ENCODE results near the gene PRSS27.

PRSS27 gene

GRCh38 chr16:2701713-2702437, 18.1 kb downstream of the PRSS27 start:
- no peak for DNase-seq (ENCODE audit: low spot score)
- no peak for TF ChIP-seq CTCF (IDR thresholded peaks at IDR 0.05; ENCODE audit: borderline replicate concordance, control extremely low read depth, extremely low read depth, insufficient read depth, missing control alignments)
- in situ Hi-C loops (cut with MboI; ENCODE audit: low sequenced_read_pairs, unreplicated experiment), result no loop called here

- in situ Hi-C loops (cut with MboI; ENCODE audit: low sequenced_read_pairs, unreplicated experiment), result no loop called here
- TF ChIP-seq CTCF (IDR thresholded peaks at IDR 0.05; ENCODE audit: borderline replicate concordance, control extremely low read depth, extremely low read depth, insufficient read depth, missing control alignments), result no peak
These were observed 18.8 kb downstream of the PRSS27 start for GRCh38 chr16:2701272-2701671.

GRCh38 chr16:2700786-2701185, 19.2 kb downstream of the PRSS27 start:
- in situ Hi-C loops (cut with MboI; ENCODE audit: low sequenced_read_pairs, unreplicated experiment), result no loop called here
- no peak for TF ChIP-seq CTCF (IDR thresholded peaks at IDR 0.05; ENCODE audit: borderline replicate concordance, control extremely low read depth, extremely low read depth, insufficient read depth, missing control alignments)
- no peak for DNase-seq (ENCODE audit: low spot score)

More at GRCh38 chr16:2701272-2701671, 18.8 kb downstream of the PRSS27 start:
- DNase-seq (ENCODE audit: low spot score), result no peak

- TF ChIP-seq CTCF (IDR thresholded peaks at IDR 0.05; ENCODE audit: borderline replicate concordance, control extremely low read depth, extremely low read depth, insufficient read depth, missing control alignments), result no peak
- no peak for DNase-seq (ENCODE audit: low spot score)
- in situ Hi-C loops (cut with MboI; ENCODE audit: low sequenced_read_pairs, unreplicated experiment), result no loop called here
These were observed 20.0 kb downstream of the PRSS27 start for GRCh38 chr16:2699791-2700600.

GRCh38 chr16:2698965-2699750, 20.9 kb downstream of the PRSS27 start:
- no peak for TF ChIP-seq CTCF (IDR thresholded peaks at IDR 0.05; ENCODE audit: borderline replicate concordance, control extremely low read depth, extremely low read depth, insufficient read depth, missing control alignments)
- in situ Hi-C loops (cut with MboI; ENCODE audit: low sequenced_read_pairs, unreplicated experiment), result no loop called here
- DNase-seq (ENCODE audit: low spot score), result no peak
